ENCODE results near the gene GRID1. TPM values are rescaled to one million over a fixed set of nuclear protein-coding genes. Genes with fewer than 3 reads are reported as not detected.

The GRID1 gene
- total and polyA plus RNA-seq, 10 of the 15 experiments (the other 5 are each of a cell fraction or from before 2014, with no cell fraction given): 0.04 to 0.62 (median 0.08) TPM; not detected in 5

GRCh38 chr10:86215712-86216111, 150.9 kb downstream of the GRID1 start (continued):
- TF ChIP-seq IRF5 (IDR thresholded peaks at IDR 0.05; ENCODE audit: borderline replicate concordance) (no peak), GABPA (IDR thresholded peaks at IDR 0.05; ENCODE audit: low read depth) (no peak), ATF7 (IDR thresholded peaks at IDR 0.05; ENCODE audit: low read depth) (no peak)

- in situ Hi-C loops (cut with MboI) (no loop called here), intact Hi-C loops (cut with micrococcal nuclease; ENCODE audit: unreplicated experiment) (no loop called here)
- RAD21 ChIA-PET (ENCODE audit: unreplicated experiment): no interaction called here
Measured at GRCh38 chr10:86215046-86215445, 151.5 kb downstream of the GRID1 start.

More at GRCh38 chr10:86215046-86215445, 151.5 kb downstream of the GRID1 start:
- FAIRE-seq (no peak), ATAC-seq (no peak), DNase-seq (ENCODE audit: low read depth, low spot score) (no peak)
- Histone ChIP-seq H3K4me3 (no peak overlapping the region), H3K79me2 (ENCODE audit: control insufficient read depth, insufficient read depth, low read length) (no peaks in the 10 kb centered on the region), H3K4me1 (ENCODE audit: control insufficient read depth, insufficient read depth, low read length) (no peaks in the 10 kb centered on the region), H3K9ac (ENCODE audit: control insufficient read depth, insufficient read depth, low read length) (no peak overlapping the region), H3K9me3 (replicated peaks; ENCODE audit: control insufficient read depth, insufficient read depth, low read length) (no peaks in the 10 kb centered on the region), H4K20me1 (ENCODE audit: control insufficient read depth, insufficient read depth) (no peaks in the 10 kb centered on the region), H3K27me3 (replicated peaks in 1 of 2; ENCODE audit: control insufficient read depth in 2 of 2, insufficient read depth in 2 of 2, low read length in 1 of 2) (peaks cover 1 to 4% of the 10 kb centered on the region in 2 experiments; a peak in 2 of 4 replicates), H3K36me3 (ENCODE audit: control insufficient read depth in 2 of 2, insufficient read depth in 2 of 2, low read length in 1 of 2) (no peaks in the 10 kb centered on the region), H3K27ac (ENCODE audit: control insufficient read depth, insufficient read depth) (no peak overlapping the region), H3K4me2 (ENCODE audit: control insufficient read depth, insufficient read depth) (no peak overlapping the region), H2AFZ (ENCODE audit: control insufficient read depth, low read depth, low read length) (no peak overlapping the region)
- POLR2A ChIA-PET: no interaction called here
- TF ChIP-seq ZBTB4 (CRISPR knock-in tag; IDR thresholded peaks at IDR 0.05): no peak
- TF ChIP-seq RELB (IDR thresholded peaks at IDR 0.05; ENCODE audit: low read depth): no peak
- no peak for TF ChIP-seq SUPT20H (IDR thresholded peaks at IDR 0.05; ENCODE audit: borderline replicate concordance, control insufficient read depth, low read depth, low read length)
- TF ChIP-seq POU2F2 (IDR thresholded peaks at IDR 0.05; ENCODE audit: borderline replicate concordance, low read depth, low read length): no peak
- no peak for TF ChIP-seq KDM1A (IDR thresholded peaks at IDR 0.05; ENCODE audit: borderline replicate concordance)
- TF ChIP-seq BACH1 (IDR thresholded peaks at IDR 0.05; ENCODE audit: borderline replicate concordance): no peak
- TF ChIP-seq SMAD1 (IDR thresholded peaks at IDR 0.05; ENCODE audit: low read depth, partially characterized antibody): no peak
- TF ChIP-seq BHLHE40 (IDR thresholded peaks at IDR 0.05; ENCODE audit: borderline replicate concordance in 1 of 2, low read depth in 2 of 2, low read length in 1 of 2): no peak
- SMC1A ChIA-PET (ENCODE audit: uncharacterized antibody, unreplicated experiment): no interaction called here
- no TSS peak for BruUV-seq (replicated peaks)
- WGBS (ENCODE audit: insufficient coverage, insufficient replicate concordance, low lambda C conversion rate, missing lambda C conversion rate): 21% methylated on average over 4 of the region's 4 CpGs
- CTCF ChIA-PET: no interaction called here
